Stimulated activated CD4-positive, alpha-beta T cell treated with anti-CD3 and anti-CD28 coated beads, TNF-alpha, amount 100 ng/mL, for 1 hour (primary cell): Measurements from ENCODE around the gene GRIN3A.

Experiments used
- DNase-seq, 3 donors: peaks; one replicate each; pipeline ENCODE4 v3.0.0-alpha.2; 2020; ENCODE audit warnings: low read depth in 3 of 3, low spot score in 1 of 3

The GRIN3A gene

GRCh38 chr9:101706261-101706798 lies 32.1 kb downstream of the GRIN3A start:
- no peak for DNase-seq

GRCh38 chr9:101705135-101705661 lies 33.2 kb downstream of the GRIN3A start:
- peak in 1 of 3 donors; percentile 14 for DNase-seq

GRCh38 chr9:101702257-101702656 lies 36.2 kb downstream of the GRIN3A start:
- DNase-seq = no peak

- no peak for DNase-seq
These were observed 44.7 kb downstream of the GRIN3A start for GRCh38 chr9:101693546-101694336.

GRCh38 chr9:101691657-101692056 lies 46.8 kb downstream of the GRIN3A start:
- no peak for DNase-seq

GRCh38 chr9:101689039-101689438 lies 49.4 kb downstream of the GRIN3A start:
- no peak for DNase-seq

- DNase-seq = no peak
These were observed 53.8 kb downstream of the GRIN3A start for GRCh38 chr9:101684665-101685064.

- DNase-seq = no peak
These were observed 55.2 kb downstream of the GRIN3A start for GRCh38 chr9:101683236-101683635.

GRCh38 chr9:101677861-101678260 lies 60.6 kb downstream of the GRIN3A start:
- DNase-seq = no peak

- no peak for DNase-seq
These were observed 63.1 kb downstream of the GRIN3A start for GRCh38 chr9:101675341-101675740.

GRCh38 chr9:101674165-101674564 lies 64.3 kb downstream of the GRIN3A start:
- DNase-seq = no peak

GRCh38 chr9:101673642-101674041 lies 64.8 kb downstream of the GRIN3A start:
- DNase-seq = no peak

- no peak for DNase-seq
These were observed 66.9 kb downstream of the GRIN3A start for GRCh38 chr9:101671567-101671966.

- no peak for DNase-seq
These were observed 70.0 kb downstream of the GRIN3A start for GRCh38 chr9:101668421-101668820.

- no peak for DNase-seq
These were observed 74.0 kb downstream of the GRIN3A start for GRCh38 chr9:101664453-101664852.

GRCh38 chr9:101652601-101653175 lies 85.8 kb downstream of the GRIN3A start:
- no peak for DNase-seq

GRCh38 chr9:101650142-101650541 lies 88.3 kb downstream of the GRIN3A start:
- DNase-seq = no peak

GRCh38 chr9:101648493-101648892 lies 90.0 kb downstream of the GRIN3A start:
- DNase-seq = no peak

- no peak for DNase-seq
These were observed 98.4 kb downstream of the GRIN3A start for GRCh38 chr9:101639785-101640665.

GRCh38 chr9:101639311-101639710 lies 99.1 kb downstream of the GRIN3A start:
- no peak for DNase-seq

- DNase-seq = no peak
These were observed 102.2 kb downstream of the GRIN3A start for GRCh38 chr9:101636247-101636646.
